GM19193 (cell line): ENCODE measurements around the gene PRRX2.

Experiments
- POLR2A ChIP-seq: IDR thresholded peaks from 4 replicates; pipeline ENCODE4 v1.6.1; 2011; ENCODE audit not compliant: insufficient read depth, insufficient read length; ENCODE audit errors: extremely low read depth

PRRX2 gene

DNA sequence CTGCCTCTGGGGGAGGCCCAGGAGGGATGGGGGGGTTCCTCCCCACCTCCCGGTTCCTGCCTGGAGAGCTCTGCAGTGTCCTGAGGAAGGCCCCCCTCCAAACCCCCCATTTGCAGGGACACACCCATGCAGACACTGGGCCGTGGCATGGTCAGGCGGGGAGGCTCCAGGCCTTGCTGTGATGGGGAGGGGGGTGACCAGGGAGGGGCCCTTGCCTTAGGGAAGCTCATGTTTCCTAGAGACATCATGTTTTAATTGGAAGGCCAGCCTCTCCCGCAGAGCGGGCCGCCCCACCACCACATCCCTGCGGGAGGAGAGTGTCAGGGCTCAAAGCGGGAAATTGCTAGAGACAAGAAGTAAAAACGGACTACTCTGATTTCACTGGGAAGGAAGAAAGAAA, 12.0 kb downstream of the PRRX2 start:
- no peak for TF ChIP-seq POLR2A

DNA sequence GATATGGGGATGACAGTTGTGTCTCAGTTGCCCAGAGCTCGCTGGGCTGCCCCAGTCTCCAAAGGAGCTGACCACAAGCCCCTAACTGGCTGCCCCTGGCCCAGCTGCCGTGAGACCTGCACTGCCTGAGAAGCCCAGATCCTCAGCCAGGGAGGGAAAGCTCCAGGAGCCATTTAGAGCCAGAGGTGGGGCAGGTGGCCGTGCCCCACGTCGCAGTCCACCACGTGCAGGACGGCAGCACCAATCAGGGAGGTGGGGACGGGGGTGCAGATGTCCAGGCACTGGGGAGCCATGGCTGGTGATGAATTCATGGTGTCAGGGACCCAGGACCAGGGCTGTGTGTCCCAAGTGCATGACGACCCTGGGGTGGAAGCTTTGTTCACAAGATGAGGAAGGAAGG, 13.4 kb downstream of the PRRX2 start:
- TF ChIP-seq POLR2A, result no peak

DNA sequence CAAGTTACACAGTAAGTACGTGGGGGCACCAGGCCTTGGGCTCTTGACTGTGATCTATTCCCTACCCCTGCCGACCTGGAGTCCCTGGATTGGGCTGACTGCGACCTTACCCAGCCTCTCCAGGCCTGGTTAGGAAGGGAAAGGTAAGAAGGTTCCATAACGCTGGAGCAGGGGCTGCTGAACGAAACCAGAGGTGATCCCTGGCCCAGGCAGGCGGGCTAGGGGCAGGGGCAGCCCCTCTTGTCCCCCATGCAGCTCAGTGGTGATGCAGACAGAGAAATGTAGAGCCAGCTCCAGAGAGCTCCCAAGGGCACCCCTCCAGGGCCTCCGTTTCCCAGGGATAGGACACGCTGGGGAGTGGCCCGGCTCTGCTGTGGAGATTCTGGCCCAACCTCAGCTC, 14.1 kb downstream of the PRRX2 start:
- TF ChIP-seq POLR2A, result no peak

DNA sequence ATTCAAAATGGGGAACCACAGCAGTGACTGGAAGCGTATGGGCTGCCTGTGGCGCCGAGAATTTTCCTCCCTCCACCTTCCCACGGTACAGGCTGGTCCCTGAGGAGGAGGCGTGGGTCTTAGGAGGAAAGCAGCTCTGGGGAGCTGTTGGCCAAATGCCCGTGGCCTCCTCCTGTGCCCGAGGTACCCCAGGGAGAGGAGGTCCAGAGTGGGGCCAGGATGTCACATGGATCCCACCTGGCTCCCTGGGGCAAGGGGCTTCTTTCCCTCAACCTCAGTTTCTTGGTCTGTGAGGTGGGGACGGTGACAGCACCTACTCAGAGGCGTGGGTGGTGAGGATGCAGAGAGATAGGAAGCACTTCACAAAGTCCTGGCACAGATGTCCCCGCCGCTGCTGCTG, 16.5 kb downstream of the PRRX2 start:
- TF ChIP-seq POLR2A, result no peak

GRCh38 chr9:129682381-129682780, 16.9 kb downstream of the PRRX2 start:
- no peak for TF ChIP-seq POLR2A

DNA sequence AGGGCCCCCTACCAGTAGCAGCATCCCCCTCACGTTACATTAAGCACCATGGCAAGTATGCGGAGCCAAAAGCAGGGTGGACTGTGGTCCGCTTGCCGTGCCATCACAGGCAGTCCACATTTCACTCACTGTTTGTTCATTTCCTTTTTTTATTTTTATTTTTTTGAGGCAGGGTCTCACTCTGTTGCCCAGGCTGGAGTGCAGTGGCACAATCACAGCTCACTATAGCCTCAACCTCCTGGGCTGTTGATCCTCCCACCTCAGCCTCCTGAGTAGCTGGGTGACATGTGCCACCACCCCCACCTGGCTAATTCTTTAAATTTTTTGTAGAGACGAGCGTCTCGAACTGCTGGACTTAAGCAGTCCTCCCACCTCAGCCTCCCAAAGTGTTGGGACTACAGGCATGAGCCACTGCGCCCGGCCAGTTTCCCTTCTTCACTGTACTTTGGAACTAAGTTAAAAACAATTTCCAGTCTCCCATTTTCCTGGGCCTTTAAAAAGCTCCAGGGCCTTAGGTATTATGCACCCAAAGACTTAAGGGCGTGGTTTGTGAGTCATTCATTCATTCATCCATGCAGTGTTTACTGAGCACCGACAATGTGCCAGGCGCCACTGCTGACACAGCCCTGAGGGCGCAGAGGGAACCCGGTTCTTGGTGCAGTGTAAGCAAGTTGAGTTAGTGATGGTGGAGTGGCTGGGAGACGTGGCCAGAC, 19.9 kb downstream of the PRRX2 start:
- no peak for TF ChIP-seq POLR2A

DNA sequence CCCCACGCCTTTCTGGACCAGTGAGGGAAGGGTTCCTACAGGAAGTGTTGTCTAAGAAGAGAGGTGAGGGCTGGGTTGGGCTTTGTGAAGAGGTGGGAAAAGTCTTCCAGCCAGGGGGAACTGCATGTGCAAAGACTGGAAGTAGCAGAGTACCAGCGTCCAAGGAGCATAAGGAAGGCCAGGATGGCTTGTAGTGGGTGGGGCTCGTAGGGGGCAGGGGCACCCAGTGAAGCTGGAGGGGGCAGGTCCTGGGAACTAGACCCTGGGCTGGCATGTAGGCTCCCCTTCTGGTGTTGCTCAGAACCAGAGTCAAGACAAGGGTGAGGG, 20.4 kb downstream of the PRRX2 start:
- no peak for TF ChIP-seq POLR2A

DNA sequence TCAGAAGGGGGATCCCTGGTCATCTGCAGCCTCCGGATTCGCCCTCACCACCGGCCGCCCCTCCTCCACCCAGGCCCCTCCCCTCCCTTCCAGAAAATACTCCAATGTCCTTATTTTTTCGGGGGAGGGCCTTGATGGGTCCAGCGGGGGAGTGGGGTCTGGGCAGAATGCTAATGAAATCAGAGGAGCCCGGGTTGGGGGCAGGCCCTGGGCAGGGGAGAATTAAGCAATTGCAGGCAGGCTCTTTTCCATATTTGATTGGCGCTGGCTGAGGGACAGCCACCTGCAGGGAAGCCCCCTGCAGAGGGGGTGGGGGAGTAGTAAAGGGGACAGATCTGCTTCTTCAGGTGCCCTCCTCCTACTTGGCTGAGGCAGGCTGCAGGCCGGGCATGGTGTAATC, 21.3 kb downstream of the PRRX2 start:
- TF ChIP-seq POLR2A, result no peak

- TF ChIP-seq POLR2A, result no peak
These were observed 21.9 kb downstream of the PRRX2 start for GRCh38 chr9:129687391-129687790.

GRCh38 chr9:129688285-129689043, 23.0 kb downstream of the PRRX2 start:
- TF ChIP-seq POLR2A, result no peak

GRCh38 chr9:129692534-129692933, 27.1 kb downstream of the PRRX2 start:
- no peak for TF ChIP-seq POLR2A

DNA sequence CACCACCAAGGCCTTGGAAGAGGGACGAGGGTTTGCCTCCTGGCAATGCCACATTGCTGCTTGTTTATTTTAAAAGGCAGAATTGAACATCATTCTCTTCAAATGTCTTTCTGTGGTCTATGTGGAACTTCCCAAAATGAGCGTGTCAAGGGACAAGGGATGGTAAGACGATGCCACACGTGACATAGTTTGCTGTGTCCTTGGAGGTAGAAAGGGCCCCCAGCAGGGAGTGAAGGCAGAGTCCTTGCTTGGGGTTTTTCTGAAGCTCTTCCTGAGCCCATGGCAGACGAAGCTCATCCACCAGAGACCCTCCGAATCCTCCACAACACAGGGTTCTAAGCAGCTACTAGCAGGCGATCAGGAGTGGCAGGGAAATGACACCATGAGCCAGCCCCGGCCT, 28.3 kb downstream of the PRRX2 start:
- TF ChIP-seq POLR2A, result no peak

DNA sequence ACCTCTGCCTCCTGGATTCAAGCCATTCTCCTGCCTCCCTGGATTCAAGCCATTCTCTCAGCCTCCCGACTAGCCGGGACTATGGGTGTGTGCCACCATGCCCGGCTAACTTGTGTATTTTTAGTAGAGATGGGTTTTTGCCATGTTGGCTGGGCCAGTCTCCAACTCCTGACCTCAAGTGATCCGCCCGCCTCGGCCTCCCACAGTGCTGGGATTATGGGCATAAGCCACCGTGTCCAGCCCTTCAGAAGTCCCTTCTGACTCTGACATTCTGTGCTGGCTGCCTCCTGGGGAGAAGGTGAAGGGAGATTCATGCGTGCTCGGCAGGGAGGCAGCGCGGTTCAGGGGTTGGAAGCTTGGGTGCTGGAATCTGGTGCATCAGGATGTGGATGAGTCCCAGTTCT, 28.8 kb downstream of the PRRX2 start:
- no peak for TF ChIP-seq POLR2A

DNA sequence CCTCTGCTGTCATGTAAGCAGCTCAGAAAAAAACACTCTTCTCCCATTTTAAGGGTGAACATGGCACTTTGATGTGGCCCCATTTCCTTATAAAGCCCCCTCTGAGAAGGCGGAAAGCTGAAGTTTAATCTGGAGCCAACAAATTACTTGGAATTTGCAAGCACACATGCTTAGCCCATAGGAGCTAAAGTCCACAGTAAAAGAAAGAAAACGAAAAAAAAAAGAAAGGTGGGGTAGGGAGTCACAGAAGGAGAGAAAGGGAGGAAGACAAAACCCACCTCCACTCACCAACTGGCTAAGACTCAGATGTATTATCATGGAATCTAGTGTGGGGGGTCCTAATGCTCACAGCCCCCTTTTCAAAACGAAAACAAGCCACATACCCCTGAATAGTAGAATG, 30.4 kb downstream of the PRRX2 start:
- no peak for TF ChIP-seq POLR2A

GRCh38 chr9:129696944-129697655, 31.7 kb downstream of the PRRX2 start:
- no peak for TF ChIP-seq POLR2A
